ENCODE measurements around the gene GRIK1. TPM values are rescaled to one million over a fixed set of nuclear protein-coding genes. Genes with fewer than 3 reads are reported as not detected.

GRIK1 gene
- total RNA-seq, 4 donors from 2014 or later = not detected

DNA sequence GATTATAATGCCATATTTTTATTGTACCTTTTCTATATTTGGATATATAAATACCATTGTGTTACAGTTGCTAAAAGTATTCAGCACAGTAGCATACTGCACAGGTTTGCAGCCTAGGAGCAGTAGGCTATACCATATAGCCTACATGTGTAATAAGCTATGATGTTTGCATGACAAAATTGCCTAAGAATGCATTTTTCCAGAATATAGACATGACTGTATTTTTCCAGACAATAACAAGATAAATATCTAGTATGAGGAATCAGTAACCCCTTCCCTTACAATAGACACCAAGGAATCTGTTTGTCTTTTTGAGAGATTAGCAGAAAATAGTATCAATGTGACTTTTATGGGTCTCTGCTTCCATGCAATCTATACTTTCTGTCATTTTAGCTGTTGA is 228.6 kb downstream of the GRIK1 start:
- TF ChIP-seq EP300 (IDR thresholded peaks at IDR 0.05; ENCODE audit: low read depth) = no peak
- TF ChIP-seq POLR2AphosphoS5 (IDR thresholded peaks at IDR 0.05) = no peak
- TF ChIP-seq POLR2A (IDR thresholded peaks at IDR 0.05) = no peak
- TF ChIP-seq, protein P1, sequence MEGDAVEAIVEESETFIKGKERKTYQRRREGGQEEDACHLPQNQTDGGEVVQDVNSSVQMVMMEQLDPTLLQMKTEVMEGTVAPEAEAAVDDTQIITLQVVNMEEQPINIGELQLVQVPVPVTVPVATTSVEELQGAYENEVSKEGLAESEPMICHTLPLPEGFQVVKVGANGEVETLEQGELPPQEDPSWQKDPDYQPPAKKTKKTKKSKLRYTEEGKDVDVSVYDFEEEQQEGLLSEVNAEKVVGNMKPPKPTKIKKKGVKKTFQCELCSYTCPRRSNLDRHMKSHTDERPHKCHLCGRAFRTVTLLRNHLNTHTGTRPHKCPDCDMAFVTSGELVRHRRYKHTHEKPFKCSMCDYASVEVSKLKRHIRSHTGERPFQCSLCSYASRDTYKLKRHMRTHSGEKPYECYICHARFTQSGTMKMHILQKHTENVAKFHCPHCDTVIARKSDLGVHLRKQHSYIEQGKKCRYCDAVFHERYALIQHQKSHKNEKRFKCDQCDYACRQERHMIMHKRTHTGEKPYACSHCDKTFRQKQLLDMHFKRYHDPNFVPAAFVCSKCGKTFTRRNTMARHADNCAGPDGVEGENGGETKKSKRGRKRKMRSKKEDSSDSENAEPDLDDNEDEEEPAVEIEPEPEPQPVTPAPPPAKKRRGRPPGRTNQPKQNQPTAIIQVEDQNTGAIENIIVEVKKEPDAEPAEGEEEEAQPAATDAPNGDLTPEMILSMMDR (IDR thresholded peaks at IDR 0.05) = no peak
- Histone ChIP-seq H3K36me3 (no peaks in the 10 kb centered on the region), H3K9me3 (peaks cover 0 to 3% of the 10 kb centered on the region in 2 donors), H3K27ac (no peak overlapping the region), H3K4me1 (no peaks in the 10 kb centered on the region), H3K4me3 (no peak overlapping the region), H3K27me3 (no peaks in the 10 kb centered on the region)
- no peak for DNase-seq
- intact Hi-C loops (cut with DNase I; ENCODE audit: low total_unique reads) = no loop called here
- in situ Hi-C loops (cut with MboI; ENCODE audit: low pct_ligation_motif_present in 1 of 4, low pct_unique_long_range_greater_than_20kb in 1 of 4, low sequenced_read_pairs in 3 of 4) = no loop called here

DNA sequence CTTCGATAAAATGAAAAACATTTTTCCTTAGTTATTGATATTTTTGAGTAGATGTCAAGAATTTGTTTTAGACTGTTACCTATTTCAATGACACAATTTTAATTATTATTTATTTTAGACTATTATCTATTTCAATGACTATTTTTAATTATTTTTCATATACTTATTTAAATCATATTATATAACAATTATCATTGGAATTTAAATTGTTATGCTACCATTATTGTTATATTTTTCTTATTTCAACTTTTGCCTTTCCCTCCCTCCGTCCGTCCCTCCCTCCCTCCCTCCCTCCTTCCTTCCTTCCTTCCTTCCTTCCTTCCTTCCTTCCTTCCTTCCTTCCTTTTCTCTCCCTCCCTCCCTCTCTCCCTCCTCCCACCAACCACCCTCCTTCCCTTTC is 229.3 kb downstream of the GRIK1 start:
- Histone ChIP-seq H3K36me3 (no peaks in the 10 kb centered on the region), H3K4me1 (no peaks in the 10 kb centered on the region), H3K27ac (no peak overlapping the region), H3K9me3 (peaks cover 0 to under 1% of the 10 kb centered on the region in 2 donors), H3K4me3 (no peak overlapping the region), H3K27me3 (no peaks in the 10 kb centered on the region)
- WGBS, 2 donors (ENCODE audit: low coverage in 1 of 2) = 75 to 87% methylated on average over 3 of the region's 3 CpGs
- in situ Hi-C loops (cut with MboI; ENCODE audit: low pct_ligation_motif_present in 1 of 4, low pct_unique_long_range_greater_than_20kb in 1 of 4, low sequenced_read_pairs in 3 of 4) (no loop called here), intact Hi-C loops (cut with DNase I; ENCODE audit: low total_unique reads) (no loop called here)
- TF ChIP-seq, protein P1 (IDR thresholded peaks at IDR 0.05) = no peak
- TF ChIP-seq EP300 (IDR thresholded peaks at IDR 0.05; ENCODE audit: low read depth) (no peak), POLR2AphosphoS5 (IDR thresholded peaks at IDR 0.05) (no peak), POLR2A (IDR thresholded peaks at IDR 0.05) (no peak)
- DNase-seq = no peak

DNA sequence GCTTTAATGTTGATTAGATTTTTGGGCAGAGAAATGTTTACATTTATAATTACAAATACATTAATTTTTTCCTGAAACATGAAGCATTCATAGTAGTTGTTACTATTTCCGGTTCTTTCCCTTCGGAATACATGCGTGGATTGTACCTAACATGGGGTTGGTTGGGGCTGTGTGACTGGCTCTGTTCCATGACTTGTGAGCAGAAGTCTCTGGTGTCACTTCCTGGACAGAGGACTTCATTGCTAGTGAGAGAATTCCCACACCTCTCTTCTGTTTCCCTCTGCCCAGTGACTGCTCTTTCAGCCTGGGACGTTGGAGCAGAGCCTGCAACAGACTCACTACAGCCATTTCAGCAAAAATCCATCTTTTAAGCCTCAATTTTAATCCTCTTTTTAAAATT is 231.4 kb downstream of the GRIK1 start:
- WGBS, 2 donors (ENCODE audit: low coverage in 1 of 2) = 80 to 83% methylated on average over 3 to 4 of the region's 4 CpGs
- Histone ChIP-seq H3K4me1 (no peaks in the 10 kb centered on the region), H3K4me3 (no peak overlapping the region), H3K27ac (no peak overlapping the region), H3K36me3 (no peaks in the 10 kb centered on the region), H3K9me3 (no peaks in the 10 kb centered on the region), H3K27me3 (no peaks in the 10 kb centered on the region)
- in situ Hi-C loops (cut with MboI; ENCODE audit: low pct_ligation_motif_present in 1 of 4, low pct_unique_long_range_greater_than_20kb in 1 of 4, low sequenced_read_pairs in 3 of 4) = no loop called here
- DNase-seq = no peak
- TF ChIP-seq POLR2AphosphoS5 (IDR thresholded peaks at IDR 0.05) (no peak), EP300 (IDR thresholded peaks at IDR 0.05; ENCODE audit: low read depth) (no peak), POLR2A (IDR thresholded peaks at IDR 0.05) (no peak)
- TF ChIP-seq, protein P1 (IDR thresholded peaks at IDR 0.05) = no peak
- intact Hi-C loops (cut with DNase I; ENCODE audit: low total_unique reads) = no loop called here

DNA sequence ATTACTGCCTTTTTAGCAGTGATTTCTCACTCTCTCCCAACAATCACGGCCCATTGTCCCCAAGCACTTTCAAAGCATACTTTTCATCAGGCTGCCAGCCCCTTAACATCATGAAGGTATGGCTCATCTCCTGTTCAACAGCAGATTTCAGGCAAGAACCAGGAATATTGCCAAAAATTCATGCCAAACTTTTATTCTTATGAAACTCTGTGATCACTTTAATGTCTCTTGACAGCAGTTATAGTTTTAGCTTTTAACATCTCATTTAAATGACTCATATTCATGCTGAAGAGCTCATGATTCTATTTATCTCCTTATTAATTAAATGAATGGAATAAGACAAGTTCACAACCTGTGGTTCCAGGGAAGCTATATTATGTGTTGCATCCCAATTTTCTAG is 235.1 kb downstream of the GRIK1 start:
- Histone ChIP-seq H3K27me3 (no peaks in the 10 kb centered on the region), H3K27ac (no peak overlapping the region), H3K4me1 (no peaks in the 10 kb centered on the region), H3K4me3 (no peak overlapping the region), H3K36me3 (no peaks in the 10 kb centered on the region), H3K9me3 (no peaks in the 10 kb centered on the region)
- in situ Hi-C loops (cut with MboI; ENCODE audit: low pct_ligation_motif_present in 1 of 4, low pct_unique_long_range_greater_than_20kb in 1 of 4, low sequenced_read_pairs in 3 of 4) (no loop called here), intact Hi-C loops (cut with DNase I; ENCODE audit: low total_unique reads) (no loop called here)
- 76 to 83% methylated on average over 1 of the region's 1 CpG for WGBS, 2 donors (ENCODE audit: low coverage in 1 of 2)
- TF ChIP-seq, protein P1 (IDR thresholded peaks at IDR 0.05) = no peak
- TF ChIP-seq POLR2A (IDR thresholded peaks at IDR 0.05) (no peak), POLR2AphosphoS5 (IDR thresholded peaks at IDR 0.05) (no peak), EP300 (IDR thresholded peaks at IDR 0.05; ENCODE audit: low read depth) (no peak)
- no peak for DNase-seq
